ENCODE data around the gene PRRT1B. TPM values are rescaled to one million over a fixed set of nuclear protein-coding genes. Genes with fewer than 3 reads are reported as not detected.
"Not testable (repeated sequence)": the region's sequence is repeated elsewhere in the genome, so short reads cannot be mapped to it uniquely, and the experiment has no call there.

PRRT1B gene
- total and polyA plus RNA-seq, 9 donors, result 0.61 to 4.1 TPM; not detected in 7

DNA sequence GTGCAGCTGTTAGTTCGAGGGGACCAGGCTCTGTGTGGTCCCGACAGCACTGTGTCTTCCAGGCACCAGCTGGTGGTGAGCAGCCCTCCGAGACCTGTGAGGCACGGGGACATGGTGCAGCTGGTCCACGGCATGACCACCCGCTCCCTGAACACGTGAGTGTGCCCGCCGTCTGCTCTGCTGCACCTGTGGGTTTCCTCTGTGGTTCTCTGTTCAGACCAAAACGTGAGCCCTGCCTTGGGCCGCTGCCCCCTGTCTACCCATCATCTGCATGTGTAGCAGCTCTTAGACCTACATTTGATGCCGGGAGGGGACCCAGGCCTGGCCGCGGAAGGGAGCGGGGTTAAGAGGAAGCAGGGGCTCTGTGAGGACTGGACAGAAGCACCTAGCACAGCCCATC lies 32.1 kb upstream of the PRRT1B start:
- WGBS, 3 donors, result 91 to 95% (median 92%) methylated on average over 15 of the region's 15 CpGs
- intact Hi-C loops (cut with DNase I), result loop anchor here in 1 of 4 donors (5.0 kb wide), 1 partner anchor 346 kb away; no protein-coding TSS in a partner anchor

DNA sequence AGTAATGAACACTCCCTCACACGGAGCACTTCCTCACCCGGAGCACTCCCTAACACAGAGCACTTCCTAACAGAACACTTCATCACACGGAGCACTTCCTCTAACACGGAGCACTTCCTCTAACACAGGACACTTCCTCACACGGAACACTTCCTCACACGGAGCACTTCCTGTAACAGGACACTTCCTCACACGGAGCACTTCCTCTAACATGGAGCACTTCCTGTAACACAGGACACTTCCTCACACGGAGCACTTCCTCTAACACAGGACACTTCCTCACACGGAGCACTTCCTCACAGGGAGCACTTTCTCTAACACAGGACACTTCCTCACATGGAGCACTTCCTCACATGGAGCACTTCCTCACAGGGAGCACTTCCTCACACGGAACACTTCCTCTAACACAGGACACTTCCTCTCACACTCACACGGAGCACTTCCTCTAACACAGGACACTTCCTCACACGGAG lies 29.7 kb upstream of the PRRT1B start:
- H3K27ac ChIP-seq; intact Hi-C loops (cut with DNase I); DNase-seq; H3K9me3 ChIP-seq; H3K27me3 ChIP-seq; H3K4me1 ChIP-seq (ENCODE audit: insufficient read depth); H3K36me3 ChIP-seq; H3K4me3 ChIP-seq: not testable (repeated sequence)
- WGBS, 3 donors, result 79 to 81% (median 81%) methylated on average over 8 to 12 of the region's 12 CpGs

More for the DNA sequence above, 32.1 kb upstream of the PRRT1B start:
- DNase-seq, result no peak
- H3K36me3 ChIP-seq, result no peaks in the 10 kb centered on the region
- no peaks in the 10 kb centered on the region for H3K4me1 ChIP-seq (ENCODE audit: insufficient read depth)
- H3K4me3 ChIP-seq, result no peak overlapping the region
- H3K27ac ChIP-seq, result no peak overlapping the region
- no peaks in the 10 kb centered on the region for H3K27me3 ChIP-seq
- TF ChIP-seq POLR2A (IDR thresholded peaks at IDR 0.05) (no peak), EP300 (IDR thresholded peaks at IDR 0.05) (no peak)
- TF ChIP-seq, protein P1, sequence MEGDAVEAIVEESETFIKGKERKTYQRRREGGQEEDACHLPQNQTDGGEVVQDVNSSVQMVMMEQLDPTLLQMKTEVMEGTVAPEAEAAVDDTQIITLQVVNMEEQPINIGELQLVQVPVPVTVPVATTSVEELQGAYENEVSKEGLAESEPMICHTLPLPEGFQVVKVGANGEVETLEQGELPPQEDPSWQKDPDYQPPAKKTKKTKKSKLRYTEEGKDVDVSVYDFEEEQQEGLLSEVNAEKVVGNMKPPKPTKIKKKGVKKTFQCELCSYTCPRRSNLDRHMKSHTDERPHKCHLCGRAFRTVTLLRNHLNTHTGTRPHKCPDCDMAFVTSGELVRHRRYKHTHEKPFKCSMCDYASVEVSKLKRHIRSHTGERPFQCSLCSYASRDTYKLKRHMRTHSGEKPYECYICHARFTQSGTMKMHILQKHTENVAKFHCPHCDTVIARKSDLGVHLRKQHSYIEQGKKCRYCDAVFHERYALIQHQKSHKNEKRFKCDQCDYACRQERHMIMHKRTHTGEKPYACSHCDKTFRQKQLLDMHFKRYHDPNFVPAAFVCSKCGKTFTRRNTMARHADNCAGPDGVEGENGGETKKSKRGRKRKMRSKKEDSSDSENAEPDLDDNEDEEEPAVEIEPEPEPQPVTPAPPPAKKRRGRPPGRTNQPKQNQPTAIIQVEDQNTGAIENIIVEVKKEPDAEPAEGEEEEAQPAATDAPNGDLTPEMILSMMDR (IDR thresholded peaks at IDR 0.05), result no peak
- no peaks in the 10 kb centered on the region for H3K9me3 ChIP-seq

DNA sequence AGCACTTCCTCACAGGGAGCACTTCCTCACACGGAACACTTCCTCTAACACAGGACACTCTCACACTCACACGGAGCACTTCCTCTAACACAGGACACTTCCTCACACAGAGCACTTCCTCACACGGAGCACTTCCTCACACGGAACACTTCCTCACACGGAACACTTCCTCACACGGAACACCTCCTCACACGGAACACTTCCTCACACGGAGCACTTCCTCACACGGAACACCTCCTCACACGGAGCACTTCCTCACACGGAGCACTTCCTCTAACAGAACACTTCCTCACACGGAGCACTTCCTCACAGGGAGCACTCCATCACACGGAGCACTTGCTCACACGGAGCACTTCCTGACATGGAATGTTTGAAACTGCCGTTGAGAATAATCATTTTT lies 29.2 kb upstream of the PRRT1B start:
- 81 to 86% (median 83%) methylated on average over 13 to 15 of the region's 15 CpGs for WGBS, 3 donors
- no peaks in the 10 kb centered on the region for H3K9me3 ChIP-seq
- intact Hi-C loops (cut with DNase I), result no loop called here
- H3K27ac ChIP-seq, result no peak overlapping the region
- no peaks in the 10 kb centered on the region for H3K4me1 ChIP-seq (ENCODE audit: insufficient read depth)
- H3K4me3 ChIP-seq, result no peak overlapping the region
- no peak for DNase-seq
- H3K36me3 ChIP-seq, result no peaks in the 10 kb centered on the region
- no peaks in the 10 kb centered on the region for H3K27me3 ChIP-seq
- TF ChIP-seq, protein P1 (IDR thresholded peaks at IDR 0.05), result no peak
- TF ChIP-seq EP300 (IDR thresholded peaks at IDR 0.05) (no peak), POLR2A (IDR thresholded peaks at IDR 0.05) (no peak)

DNA sequence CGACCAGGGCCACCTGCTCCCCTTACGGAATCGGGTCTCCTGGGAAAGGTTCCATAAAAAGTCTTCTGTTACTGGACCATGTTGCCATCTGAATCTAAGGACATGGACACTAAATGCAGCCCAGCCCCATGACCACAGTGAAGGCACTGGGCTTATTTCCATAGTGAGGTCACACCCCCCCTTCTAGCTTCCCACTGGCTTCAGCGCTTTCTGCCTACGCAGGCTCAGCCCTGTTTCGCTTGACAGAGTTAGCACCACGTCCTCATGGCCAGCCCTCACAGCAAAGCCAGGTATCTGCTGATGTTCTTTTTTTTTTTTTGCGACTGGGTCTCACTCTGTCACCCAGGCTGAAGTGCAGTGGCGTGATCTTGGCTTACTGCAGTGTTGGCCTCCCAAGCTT lies 28.4 kb upstream of the PRRT1B start:
- no peak overlapping the region for H3K4me3 ChIP-seq
- no peaks in the 10 kb centered on the region for H3K27me3 ChIP-seq
- TF ChIP-seq EP300 (IDR thresholded peaks at IDR 0.05) (no peak), POLR2A (IDR thresholded peaks at IDR 0.05) (no peak)
- TF ChIP-seq, protein P1 (IDR thresholded peaks at IDR 0.05), result no peak
- 93 to 96% (median 96%) methylated on average over 9 of the region's 9 CpGs for WGBS, 3 donors
- DNase-seq, result no peak
- no peak overlapping the region for H3K27ac ChIP-seq
- no peaks in the 10 kb centered on the region for H3K9me3 ChIP-seq
- intact Hi-C loops (cut with DNase I), result no loop called here
- no peaks in the 10 kb centered on the region for H3K36me3 ChIP-seq
- H3K4me1 ChIP-seq (ENCODE audit: insufficient read depth), result no peaks in the 10 kb centered on the region

DNA sequence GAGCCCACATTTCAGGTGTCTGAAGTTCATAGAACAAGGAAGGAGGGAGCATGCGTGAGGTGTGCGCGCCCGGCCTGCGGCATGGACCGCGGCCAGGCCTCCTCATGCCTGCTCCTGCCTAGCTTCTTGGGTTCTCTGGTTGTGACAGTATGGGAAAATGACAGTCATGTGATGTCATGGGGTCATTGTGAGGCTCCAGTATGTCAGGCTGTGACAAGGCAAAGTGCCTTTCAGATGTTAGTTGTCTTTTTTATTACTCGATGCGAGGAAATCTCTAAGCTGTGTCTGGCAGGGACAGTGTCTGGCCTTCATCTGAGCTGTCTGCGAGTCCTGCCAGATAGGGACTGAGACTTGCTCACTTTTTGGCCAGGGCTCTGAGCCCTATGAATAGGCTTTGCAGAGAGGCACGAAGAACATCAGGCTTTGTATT lies 27.5 kb upstream of the PRRT1B start:
- no peak for DNase-seq
- no peaks in the 10 kb centered on the region for H3K27me3 ChIP-seq
- H3K9me3 ChIP-seq, result no peaks in the 10 kb centered on the region
- WGBS, 3 donors, result 91 to 95% (median 94%) methylated on average over 11 of the region's 11 CpGs
- intact Hi-C loops (cut with DNase I), result no loop called here
- H3K36me3 ChIP-seq, result no peaks in the 10 kb centered on the region
- H3K4me3 ChIP-seq, result no peak overlapping the region
- TF ChIP-seq POLR2A (IDR thresholded peaks at IDR 0.05) (no peak), EP300 (IDR thresholded peaks at IDR 0.05) (no peak)
- TF ChIP-seq, protein P1 (IDR thresholded peaks at IDR 0.05), result no peak
- H3K4me1 ChIP-seq (ENCODE audit: insufficient read depth), result no peaks in the 10 kb centered on the region
- no peak overlapping the region for H3K27ac ChIP-seq
